Testis (tissue), 2 donors: ENCODE results near the gene PLK5.

ENCODE experiments used
- CTCF ChIP-seq, 3 experiments: fragments of 450-650 bp in 2 of 3; fragments of 200-600 bp in 1 of 3; sonication (generic) in 1 of 3; IDR thresholded peaks; one replicate each; pipeline ENCODE4 v1.5.1; 2016 to 2019; ENCODE audit warnings: antibody characterized with exemption in 3 of 3, mild to moderate bottlenecking in 2 of 3, moderate library complexity in 1 of 3
- POLR2A ChIP-seq: fragments of 450-650 bp; IDR thresholded peaks from one replicate; pipeline ENCODE4 v1.6.1; 2017; ENCODE audit warnings: antibody characterized with exemption, mild to moderate bottlenecking, moderate library complexity

- TF ChIP-seq CTCF (IDR thresholded peaks at IDR 0.05) (no peak), POLR2A (no peak)
Measured at GRCh38 chr19:1496714-1497577, 26.9 kb upstream of the PLK5 start.
